ENCODE data around the gene DUOX1. TPM values are rescaled to one million over a fixed set of nuclear protein-coding genes. Genes with fewer than 3 reads are reported as not detected.

DUOX1 gene
- total and polyA plus RNA-seq, 11 donors = 0.11 to 1.6 (median 0.52) TPM

DNA sequence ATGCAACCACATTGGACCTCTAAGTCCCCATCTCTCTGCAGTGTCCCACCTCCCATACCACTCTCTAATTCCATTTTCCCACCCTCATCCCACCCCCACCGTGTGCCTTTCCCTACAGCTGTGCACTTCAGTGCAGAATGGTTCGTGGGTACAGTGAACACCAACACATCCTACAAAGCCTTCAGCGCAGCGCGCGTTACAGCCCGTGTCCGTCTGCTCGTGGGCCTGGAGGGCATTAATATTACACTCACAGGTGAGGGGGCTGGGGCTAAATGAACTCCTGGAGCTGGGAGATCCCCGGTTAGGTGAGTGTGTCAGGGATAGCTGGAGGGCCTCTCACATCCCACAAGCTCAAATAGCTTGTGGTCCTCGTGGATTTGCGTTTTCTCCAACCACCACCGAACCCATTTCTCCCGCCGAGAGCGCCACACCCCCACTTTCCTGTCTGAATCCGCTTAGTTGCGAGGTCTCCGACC, 13.8 kb upstream of the DUOX1 start:
- no peak overlapping the region for H3K27ac ChIP-seq
- no peaks in the 10 kb centered on the region for H3K9me3 ChIP-seq
- H3K4me3 ChIP-seq = no peak overlapping the region
- H3K27me3 ChIP-seq = peaks cover 47 to 91% (median 68%) of the 10 kb centered on the region in 9 donors
- ATAC-seq (no peak), DNase-seq (no peak)
- H3K36me3 ChIP-seq = no peaks in the 10 kb centered on the region
- TF ChIP-seq POLR2A (IDR thresholded peaks at IDR 0.05) = no peak
- TF ChIP-seq, protein P1, sequence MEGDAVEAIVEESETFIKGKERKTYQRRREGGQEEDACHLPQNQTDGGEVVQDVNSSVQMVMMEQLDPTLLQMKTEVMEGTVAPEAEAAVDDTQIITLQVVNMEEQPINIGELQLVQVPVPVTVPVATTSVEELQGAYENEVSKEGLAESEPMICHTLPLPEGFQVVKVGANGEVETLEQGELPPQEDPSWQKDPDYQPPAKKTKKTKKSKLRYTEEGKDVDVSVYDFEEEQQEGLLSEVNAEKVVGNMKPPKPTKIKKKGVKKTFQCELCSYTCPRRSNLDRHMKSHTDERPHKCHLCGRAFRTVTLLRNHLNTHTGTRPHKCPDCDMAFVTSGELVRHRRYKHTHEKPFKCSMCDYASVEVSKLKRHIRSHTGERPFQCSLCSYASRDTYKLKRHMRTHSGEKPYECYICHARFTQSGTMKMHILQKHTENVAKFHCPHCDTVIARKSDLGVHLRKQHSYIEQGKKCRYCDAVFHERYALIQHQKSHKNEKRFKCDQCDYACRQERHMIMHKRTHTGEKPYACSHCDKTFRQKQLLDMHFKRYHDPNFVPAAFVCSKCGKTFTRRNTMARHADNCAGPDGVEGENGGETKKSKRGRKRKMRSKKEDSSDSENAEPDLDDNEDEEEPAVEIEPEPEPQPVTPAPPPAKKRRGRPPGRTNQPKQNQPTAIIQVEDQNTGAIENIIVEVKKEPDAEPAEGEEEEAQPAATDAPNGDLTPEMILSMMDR (IDR thresholded peaks at IDR 0.05) = no peak
- peaks cover 3 to 48% (median 21%) of the 10 kb centered on the region in 12 donors for H3K4me1 ChIP-seq
- intact Hi-C loops (cut with DNase I) = loop anchor here in 5 of 10 donors (5.0 to 10.0 kb wide), 7 partner anchors 51 to 151 kb away; no protein-coding TSS in a partner anchor
- 41 to 48% (median 45%) methylated on average over 19 of the region's 19 CpGs for WGBS, 4 donors

DNA sequence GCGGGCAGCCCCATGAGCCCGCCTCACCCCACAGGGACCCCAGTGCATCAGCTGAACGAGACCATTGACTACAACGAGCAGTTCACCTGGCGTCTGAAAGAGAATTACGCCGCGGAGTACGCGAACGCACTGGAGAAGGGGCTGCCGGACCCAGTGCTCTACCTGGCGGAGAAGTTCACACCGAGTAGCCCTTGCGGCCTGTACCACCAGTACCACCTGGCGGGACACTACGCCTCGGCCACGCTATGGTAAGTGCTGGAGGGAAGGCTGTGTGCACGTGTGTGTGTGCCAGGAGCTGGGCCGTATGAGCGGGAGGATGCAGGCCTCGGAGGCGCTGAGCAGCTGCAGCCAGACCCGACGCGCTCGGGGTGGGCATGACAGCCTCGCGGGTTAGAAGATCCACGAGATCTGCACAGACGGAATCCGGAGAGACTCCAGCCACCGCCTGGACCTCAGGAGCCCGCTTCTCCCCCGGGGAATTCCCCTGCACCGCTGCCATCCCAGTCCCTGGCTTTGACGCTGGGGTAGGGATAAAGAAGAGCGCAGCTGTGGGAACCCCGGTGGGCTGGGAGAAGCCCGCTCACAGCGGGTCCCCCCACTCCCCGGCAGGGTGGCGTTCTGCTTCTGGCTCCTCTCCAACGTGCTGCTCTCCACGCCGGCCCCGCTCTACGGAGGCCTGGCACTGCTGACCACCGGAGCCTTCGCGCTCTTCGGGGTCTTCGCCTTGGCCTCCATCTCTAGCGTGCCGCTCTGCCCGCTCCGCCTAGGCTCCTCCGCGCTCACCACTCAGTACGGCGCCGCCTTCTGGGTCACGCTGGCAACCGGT, 13.1 kb upstream of the DUOX1 start:
- Histone ChIP-seq H3K9me3 (no peaks in the 10 kb centered on the region), H3K4me1 (peaks cover 3 to 44% (median 21%) of the 10 kb centered on the region in 12 donors), H3K27ac (no peak overlapping the region), H3K4me3 (peak overlapping the region in 2 of 12 donors; percentile 10 to 16), H3K27me3 (peaks cover 42 to 93% (median 67%) of the 10 kb centered on the region in 9 donors), H3K36me3 (no peaks in the 10 kb centered on the region)
- no peak for TF ChIP-seq POLR2A (IDR thresholded peaks at IDR 0.05)
- TF ChIP-seq, protein P1 (IDR thresholded peaks at IDR 0.05) = no peak
- intact Hi-C loops (cut with DNase I) = loop anchor here in 5 of 10 donors (5.0 to 10.0 kb wide), 7 partner anchors 52 to 152 kb away; no protein-coding TSS in a partner anchor
- ATAC-seq (no peak), DNase-seq (no peak)
- 21 to 36% (median 25%) methylated on average over 42 to 65 of the region's 65 CpGs for WGBS, 4 donors

DNA sequence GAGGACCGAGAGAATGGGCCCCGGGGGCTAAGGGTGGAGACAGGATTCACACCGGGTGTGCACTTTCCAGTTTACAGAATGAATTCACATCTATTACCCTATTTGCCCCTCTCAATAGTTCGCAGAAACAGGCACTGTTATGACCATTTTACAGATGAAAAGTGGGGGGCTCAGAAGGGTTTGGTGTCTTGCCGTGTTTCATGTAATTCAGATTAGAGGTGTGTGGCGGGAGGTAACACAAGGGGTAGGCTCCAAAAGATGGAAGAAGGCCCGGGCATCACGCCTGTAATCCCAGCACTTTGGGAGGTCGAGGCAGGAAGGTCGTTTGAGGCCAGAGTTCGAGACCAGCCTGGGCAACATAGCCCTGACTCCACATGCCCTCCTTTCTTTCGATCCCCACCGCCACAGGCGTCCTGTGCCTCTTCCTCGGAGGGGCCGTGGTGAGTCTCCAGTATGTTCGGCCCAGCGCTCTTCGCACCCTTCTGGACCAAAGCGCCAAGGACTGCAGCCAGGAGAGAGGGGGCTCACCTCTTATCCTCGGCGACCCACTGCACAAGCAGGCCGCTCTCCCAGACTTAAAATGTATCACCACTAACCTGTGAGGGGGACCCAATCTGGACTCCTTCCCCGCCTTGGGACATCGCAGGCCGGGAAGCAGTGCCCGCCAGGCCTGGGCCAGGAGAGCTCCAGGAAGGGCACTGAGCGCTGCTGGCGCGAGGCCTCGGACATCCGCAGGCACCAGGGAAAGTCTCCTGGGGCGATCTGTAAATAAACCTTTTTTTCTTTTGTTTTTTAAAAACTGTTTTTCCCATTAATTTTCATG, 12.3 kb upstream of the DUOX1 start:
- WGBS, 4 donors = 38 to 50% (median 39%) methylated on average over 28 to 33 of the region's 33 CpGs
- H3K27me3 ChIP-seq = peaks cover 35 to 93% (median 59%) of the 10 kb centered on the region in 9 donors
- intact Hi-C loops (cut with DNase I) = loop anchor here in 5 of 10 donors (5.0 to 10.0 kb wide), 7 partner anchors 53 to 153 kb away; no protein-coding TSS in a partner anchor

More for the DNA sequence above, 12.3 kb upstream of the DUOX1 start:
- H3K4me3 ChIP-seq = peak overlapping the region in 10 of 12 donors; percentile 2 to 49 (median 30)
- H3K36me3 ChIP-seq = no peaks in the 10 kb centered on the region
- no peak for DNase-seq
- H3K9me3 ChIP-seq = no peaks in the 10 kb centered on the region
- TF ChIP-seq, protein P1 (IDR thresholded peaks at IDR 0.05) = no peak
- TF ChIP-seq POLR2A (IDR thresholded peaks at IDR 0.05) = no peak
- peak; percentile 2 to 37 (median 13) for ATAC-seq
- no peak overlapping the region for H3K27ac ChIP-seq
- peaks cover 3 to 36% (median 20%) of the 10 kb centered on the region in 12 donors for H3K4me1 ChIP-seq
